GM12878 (cell line): ENCODE measurements around the gene RCN2. TPM values are rescaled to one million over a fixed set of nuclear protein-coding genes. Genes with fewer than 3 reads are reported as not detected.

ENCODE experiments used
- ATAC-seq: fragments of 200-7000 bp; cut with Tn5 transposase; 3 replicates; pipeline ENCODE4 v1.9.1; 2020; ENCODE audit warnings: mild to moderate bottlenecking, moderate library complexity
- BruUV-seq: library from RNA; stranded (reverse); fragments of 400-500 nt; replicated peaks from 2 replicates; lab custom pipeline; 2021; lab: Mats Ljungman, UMichigan
- CTCF ChIA-PET: fragments of 300-600 bp; sonication (Branson Sonifier 250); formaldehyde crosslinking; extraction: SDS; loops from one replicate; lab custom pipeline; 2021; ENCODE audit warnings: inconsistent platforms; lab: Yijun Ruan, JAX
- POLR2A ChIA-PET: fragments of 350-600 bp; formaldehyde crosslinking; extraction: SDS; loops from one replicate; lab custom pipeline; 2021; ENCODE audit warnings: inconsistent platforms; lab: Charles Lee
- RAD21 ChIA-PET: fragments of 300-600 bp; sonication (Branson Sonifier 250); formaldehyde crosslinking; loops from one replicate; lab custom pipeline; 2023; ENCODE audit warnings: antibody characterized with exemption; ENCODE audit not compliant: unreplicated experiment; lab: Charles Lee
- SMC1A ChIA-PET: fragments of 300-600 bp; sonication (Branson Sonifier 250); formaldehyde crosslinking; loops from one replicate; lab custom pipeline; 2023; ENCODE audit not compliant: unreplicated experiment, uncharacterized antibody; lab: Charles Lee
- DNase-seq: peaks from one replicate; pipeline ENCODE4 v3.0.0-alpha.2; 2011; ENCODE audit warnings: low read depth, low spot score
- FAIRE-seq: peaks from 3 replicates; lab custom pipeline; 2011; peaks lifted over from hg19 to GRCh38; lab: Jason Lieb, UNC
- H2AFZ ChIP-seq: 2 replicates; pipeline ENCODE4 v1.6.0; 2011; ENCODE audit warnings: low read depth, low read length, control low read depth; ENCODE audit not compliant: control insufficient read depth
- H3K27ac ChIP-seq: 2 replicates; pipeline ENCODE4 v1.5.1; 2011; ENCODE audit warnings: control low read depth; ENCODE audit not compliant: control insufficient read depth, insufficient read depth
- H3K27me3 ChIP-seq, 2 experiments: replicated peaks in 1 of 2; 2 replicates each; pipeline versions ENCODE4 v1.6.0 to v1.6.1; 2011; ENCODE audit warnings: low read length in 1 of 2; ENCODE audit not compliant: control insufficient read depth in 2 of 2, insufficient read depth in 2 of 2
- H3K36me3 ChIP-seq, 2 experiments: 2 replicates each; pipeline ENCODE4 v1.5.1; 2011; ENCODE audit warnings: low read length in 1 of 2; ENCODE audit not compliant: control insufficient read depth in 2 of 2, insufficient read depth in 2 of 2
- H3K4me1 ChIP-seq: 2 replicates; pipeline ENCODE4 v1.6.1; 2011; ENCODE audit warnings: mild to moderate bottlenecking, low read length, moderate library complexity, mixed read lengths; ENCODE audit not compliant: control insufficient read depth, insufficient read depth
- H3K4me2 ChIP-seq: 2 replicates; pipeline ENCODE4 v1.6.0; 2011; ENCODE audit warnings: control low read depth; ENCODE audit not compliant: control insufficient read depth, insufficient read depth
- H3K4me3 ChIP-seq: fragments of 200-600 bp; sonication (generic); 2 replicates; pipeline ENCODE4 v1.5.1; 2016
- H3K79me2 ChIP-seq: 2 replicates; pipeline ENCODE4 v1.6.0; 2011; ENCODE audit warnings: low read length; ENCODE audit not compliant: control insufficient read depth, insufficient read depth
- H3K9ac ChIP-seq: 2 replicates; pipeline ENCODE4 v1.8.0; 2011; ENCODE audit warnings: low read length, control low read depth, mixed read lengths; ENCODE audit not compliant: control insufficient read depth, insufficient read depth
- H3K9me3 ChIP-seq: replicated peaks from 3 replicates; pipeline ENCODE4 v1.5.1; 2011; ENCODE audit warnings: mild to moderate bottlenecking, low read length; ENCODE audit not compliant: control insufficient read depth, insufficient read depth
- H4K20me1 ChIP-seq: 2 replicates; pipeline ENCODE4 v1.6.0; 2011; ENCODE audit not compliant: control insufficient read depth, insufficient read depth
- ESRRA ChIP-seq: IDR thresholded peaks from 2 replicates; pipeline ENCODE4 v1.6.1; 2012; ENCODE audit warnings: mild to moderate bottlenecking, low read length, improper control_type of control experiment
- IKZF1 ChIP-seq: fragments of 450-650 bp; conservative IDR thresholded peaks from 2 replicates; pipeline ENCODE4 v1.6.1; 2017; ENCODE audit warnings: antibody characterized with exemption, mild to moderate bottlenecking
- KLF5 ChIP-seq: fragments of 450-650 bp; IDR thresholded peaks from 2 replicates; pipeline ENCODE4 v1.6.1; 2014; ENCODE audit warnings: mild to moderate bottlenecking; ENCODE audit not compliant: partially characterized antibody
- SMAD5 ChIP-seq: IDR thresholded peaks from 2 replicates; pipeline ENCODE4 v1.6.1; 2016; ENCODE audit warnings: antibody characterized with exemption, low read depth
- STAT3 ChIP-seq: IDR thresholded peaks from 2 replicates; pipeline ENCODE4 v1.6.1; 2011; ENCODE audit warnings: low read depth, low read length, improper control_type of control experiment
- TCF12 ChIP-seq: IDR thresholded peaks from 2 replicates; pipeline ENCODE4 v1.6.1; 2011; ENCODE audit warnings: low read depth, mild to moderate bottlenecking, low read length
- ZNF592 ChIP-seq: fragments of 450-650 bp; IDR thresholded peaks from 2 replicates; pipeline ENCODE4 v1.6.1; 2017; ENCODE audit warnings: mild to moderate bottlenecking, moderate library complexity
- WGBS: methylation state at CpG from one replicate; pipeline ENCODE4 v1.1.6; 2016; ENCODE audit warnings: low lambda C conversion rate; ENCODE audit not compliant: insufficient replicate concordance, insufficient coverage; ENCODE audit errors: missing lambda C conversion rate; 5-methylcytosine and 5-hydroxymethylcytosine counted together
- in situ Hi-C: fragments of 300-500 bp; cut with MboI; formaldehyde crosslinking; loops from 9 replicates; pipeline ENCODE4 v1.14.3; 2018; ENCODE audit warnings: mixed read lengths
- intact Hi-C: fragments of 100-400 bp; cut with micrococcal nuclease; formaldehyde crosslinking; loops from one replicate; pipeline ENCODE4 v1.14.2; 2022; ENCODE audit not compliant: unreplicated experiment
- polyA plus RNA-seq, 11 experiments: library from polyadenylated mRNA; depleted of rRNA in 4 of 11; unstranded in 6 of 11; stranded (reverse) in 5 of 11; fragments of >200 nt; fragmentation: Nextera tagmentation in 4 of 11; fragmentation: Illumina TruSeq in 1 of 11; extraction: Ambion mirVana in 4 of 11; extraction: Trizol in 1 of 11; gene quantifications; 1 replicate in 1 of 11; 2 replicates in 10 of 11; pipeline versions ENCODE4 v1.2.1 to v1.2.3, GENCODE V29; 2011 to 2016; ENCODE audit warnings: inconsistent platforms in 2 of 11, missing spikeins in 2 of 11, low read depth in 1 of 11
- total RNA-seq, 4 experiments: library from RNA; depleted of rRNA in 3 of 4; stranded (reverse); fragments of >200 nt in 3 of 4; fragmentation: Illumina TruSeq in 1 of 4; extraction: Trizol in 1 of 4; gene quantifications; 2 replicates each; pipeline versions ENCODE4 v1.2.1 to v1.2.3, GENCODE V29; 2013 to 2021

Gene RCN2
- total and polyA plus RNA-seq, 10 of the 15 experiments (the other 5 are each of a cell fraction or from before 2014, with no cell fraction given): 4.9 to 41.0 (median 12.9) TPM

- no peak overlapping the region for H3K4me2 ChIP-seq
- no peaks in the 10 kb centered on the region for H3K36me3 ChIP-seq
- no peaks in the 10 kb centered on the region for H4K20me1 ChIP-seq
- H3K4me1 ChIP-seq: no peaks in the 10 kb centered on the region
- RAD21 ChIA-PET: interaction anchor here (0.9 to 2.1 kb wide), 3 partner anchors 11 to 582 kb away, joined by 3 to 5 read pairs (median 4); no protein-coding TSS in a partner anchor
- no peak overlapping the region for H3K4me3 ChIP-seq
- H3K27me3 ChIP-seq: peaks cover 0 to 1% of the 10 kb centered on the region in 2 experiments; a peak in 1 of 4 replicates
- SMC1A ChIA-PET: interaction anchor here (0.8 to 1.3 kb wide), 5 partner anchors 11 to 204 kb away, joined by 3 to 8 read pairs (median 3); no protein-coding TSS in a partner anchor
- POLR2A ChIA-PET: no interaction called here
- H3K9me3 ChIP-seq: no peaks in the 10 kb centered on the region
- TF ChIP-seq TCF12 (no peak), ZNF592 (no peak), ESRRA (no peak), SMAD5 (no peak), STAT3 (no peak), IKZF1 (no peak), KLF5 (no peak)
- TF ChIP-seq, all 136 proteins: peak for 0
- in situ Hi-C loops: no loop called here
- 25% methylated on average over 9 of the region's 9 CpGs for WGBS
- no peak overlapping the region for H3K9ac ChIP-seq
- H3K27ac ChIP-seq: no peak overlapping the region
- H3K79me2 ChIP-seq: no peaks in the 10 kb centered on the region
- ATAC-seq (peak; percentile 83), DNase-seq (no peak), FAIRE-seq (no peak)
- intact Hi-C loops: no loop called here
- no TSS peak for BruUV-seq
- no peak overlapping the region for H2AFZ ChIP-seq
- CTCF ChIA-PET: interaction anchor here (0.6 to 3.1 kb wide), 4 partner anchors 11 to 815 kb away, joined by 3 to 15 read pairs (median 7); no protein-coding TSS in a partner anchor
Observed at GRCh38 chr15:76962337-76963013, 30.9 kb downstream of the RCN2 start.
